ENCODE measurements around the gene TCF7L2. TPM values are rescaled to one million over a fixed set of nuclear protein-coding genes. Genes with fewer than 3 reads are reported as not detected.

Gene TCF7L2
- polyA plus RNA-seq, 3 donors = 2.1 to 23.5 (median 6.1) TPM

GRCh38 chr10:113059371-113059780 is 109.3 kb downstream of the TCF7L2 start:
- no peak for TF ChIP-seq CTCF (IDR thresholded peaks at IDR 0.05)
- H2AFZ ChIP-seq (ENCODE audit: insufficient read depth, low read depth, low read length, poor library complexity, severe bottlenecking) = no peak overlapping the region
- no peak overlapping the region for H3K4me2 ChIP-seq (replicated peaks; ENCODE audit: extremely low read depth, low read length, poor library complexity, severe bottlenecking)
- H3K79me2 ChIP-seq (ENCODE audit: insufficient read depth, low read length) = no peaks in the 10 kb centered on the region
- no peak overlapping the region for H3K4me3 ChIP-seq (replicated peaks in 1 of 3; ENCODE audit: low read depth in 2 of 3, low read length in 3 of 3)
- no peak overlapping the region for H3K27ac Mint-ChIP-seq
- intact Hi-C loops (cut with micrococcal nuclease) = no loop called here
- peaks cover 4 to 10% of the 10 kb centered on the region in 2 donors for H3K4me1 ChIP-seq (ENCODE audit: control insufficient read depth in 1 of 2, insufficient read depth in 2 of 2, low read length in 2 of 2)
- H4K20me1 ChIP-seq (ENCODE audit: insufficient read depth, low read length) = peaks cover 99% of the 10 kb centered on the region
- H3K27me3 ChIP-seq (ENCODE audit: control insufficient read depth in 2 of 2, insufficient read depth in 2 of 2, low read length in 2 of 2) = no peaks in the 10 kb centered on the region
- WGBS (ENCODE audit: insufficient coverage) = 96% methylated on average over 7 of the region's 8 CpGs
- no peaks in the 10 kb centered on the region for H3K9me3 ChIP-seq (replicated peaks in 1 of 2; ENCODE audit: control insufficient read depth in 1 of 2, insufficient read depth in 1 of 2, low read length in 2 of 2)
- peaks cover 4 to 7% of the 10 kb centered on the region in 2 donors for H3K36me3 Mint-ChIP-seq
- H3K36me3 ChIP-seq (replicated peaks in 1 of 2; ENCODE audit: control insufficient read depth in 1 of 2, insufficient read depth in 2 of 2, low read length in 2 of 2) = no peaks in the 10 kb centered on the region
- no peak for DNase-seq
- H3K9me3 Mint-ChIP-seq = no peaks in the 10 kb centered on the region
- no peak overlapping the region for H3K27ac ChIP-seq (ENCODE audit: low read depth in 1 of 2, low read length in 2 of 2)
- no peaks in the 10 kb centered on the region for H3K27me3 Mint-ChIP-seq (ENCODE audit: low read depth in 3 of 3)
- no peak overlapping the region for H3K4me3 Mint-ChIP-seq
- no peaks in the 10 kb centered on the region for H3K4me1 Mint-ChIP-seq
- no peak overlapping the region for H3K9ac ChIP-seq (ENCODE audit: insufficient read depth, low read length, poor library complexity, severe bottlenecking)

GRCh38 chr10:113060201-113061053 is 110.4 kb downstream of the TCF7L2 start:
- Histone ChIP-seq H3K9ac (ENCODE audit: insufficient read depth, low read length, poor library complexity, severe bottlenecking) (no peak overlapping the region), H3K4me1 (ENCODE audit: control insufficient read depth in 1 of 2, insufficient read depth in 2 of 2, low read length in 2 of 2) (peaks cover 4 to 10% of the 10 kb centered on the region in 2 donors), H3K79me2 (ENCODE audit: insufficient read depth, low read length) (no peaks in the 10 kb centered on the region), H3K27ac (ENCODE audit: low read depth in 1 of 2, low read length in 2 of 2) (no peak overlapping the region), H3K4me2 (replicated peaks; ENCODE audit: extremely low read depth, low read length, poor library complexity, severe bottlenecking) (peak overlapping the region; percentile 38), H3K9me3 (replicated peaks in 1 of 2; ENCODE audit: control insufficient read depth in 1 of 2, insufficient read depth in 1 of 2, low read length in 2 of 2) (no peaks in the 10 kb centered on the region), H3K27me3 (ENCODE audit: control insufficient read depth in 2 of 2, insufficient read depth in 2 of 2, low read length in 2 of 2) (no peaks in the 10 kb centered on the region), H4K20me1 (ENCODE audit: insufficient read depth, low read length) (peaks cover 100% of the 10 kb centered on the region), H2AFZ (ENCODE audit: insufficient read depth, low read depth, low read length, poor library complexity, severe bottlenecking) (no peak overlapping the region), H3K4me3 (replicated peaks in 1 of 3; ENCODE audit: low read depth in 2 of 3, low read length in 3 of 3) (no peak overlapping the region), H3K36me3 (replicated peaks in 1 of 2; ENCODE audit: control insufficient read depth in 1 of 2, insufficient read depth in 2 of 2, low read length in 2 of 2) (no peaks in the 10 kb centered on the region)
- no peak for TF ChIP-seq CTCF (IDR thresholded peaks at IDR 0.05)
- DNase-seq = peak; percentile 6 to 27 (median 7)
- Mint-ChIP-seq H3K36me3 (peaks cover 4 to 5% of the 10 kb centered on the region in 2 donors), H3K27me3 (ENCODE audit: low read depth in 3 of 3) (no peaks in the 10 kb centered on the region), H3K4me1 (no peaks in the 10 kb centered on the region), H3K27ac (no peak overlapping the region), H3K4me3 (no peak overlapping the region), H3K9me3 (no peaks in the 10 kb centered on the region)
- intact Hi-C loops (cut with micrococcal nuclease) = no loop called here
- 52% methylated on average over 11 of the region's 15 CpGs for WGBS (ENCODE audit: insufficient coverage)
